Stimulated activated CD8-positive, alpha-beta memory T cell treated with anti-CD3 and anti-CD28 coated beads, Interleukin-2, amount 100 ng/mL, for 48 hours (primary cell): ENCODE results near the gene LAIR1.
A peak's percentile ranks its signal among the peaks of the same experiment; 100 is the strongest.
"Not testable (repeated sequence)": the region's sequence is repeated elsewhere in the genome, so short reads cannot be mapped to it uniquely, and the experiment has no call there.

ENCODE experiments used
- DNase-seq, 2 donors: peaks; one replicate each; pipeline ENCODE4 v3.0.0-alpha.2; 2020; ENCODE audit warnings: low read depth in 2 of 2

The LAIR1 gene, protein sequence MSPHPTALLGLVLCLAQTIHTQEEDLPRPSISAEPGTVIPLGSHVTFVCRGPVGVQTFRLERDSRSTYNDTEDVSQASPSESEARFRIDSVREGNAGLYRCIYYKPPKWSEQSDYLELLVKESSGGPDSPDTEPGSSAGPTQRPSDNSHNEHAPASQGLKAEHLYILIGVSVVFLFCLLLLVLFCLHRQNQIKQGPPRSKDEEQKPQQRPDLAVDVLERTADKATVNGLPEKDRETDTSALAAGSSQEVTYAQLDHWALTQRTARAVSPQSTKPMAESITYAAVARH

DNA sequence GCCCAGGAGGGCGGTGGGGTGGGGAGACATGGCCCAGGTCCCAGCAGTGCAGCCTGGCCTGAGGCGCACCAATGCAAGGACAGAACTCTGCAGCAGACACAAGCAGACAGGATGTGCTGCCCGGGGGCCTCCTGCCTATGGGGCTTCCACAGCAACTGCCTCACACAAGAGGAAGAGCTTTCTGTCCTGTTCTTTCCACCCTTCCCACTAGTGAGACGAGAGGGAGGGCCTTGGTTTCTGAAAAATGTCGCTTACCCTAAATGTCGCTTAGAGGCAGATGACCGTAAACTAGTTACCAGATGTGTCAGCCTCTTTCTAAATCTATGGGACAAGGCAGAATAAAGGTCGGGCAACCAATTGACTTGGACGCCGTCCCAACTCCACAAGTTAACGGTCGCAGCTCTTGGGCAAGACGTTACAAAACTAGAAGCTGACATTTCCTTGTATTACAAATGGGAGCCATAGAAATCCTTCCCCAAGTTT is at the start of gene LAIR1:
LAIR1 (minus strand) TSS at position 157 of the 483 bp plus-strand sequence; CDS start at position 30, 127 bp downstream.
- DNase-seq, result peak in 1 of 2 donors; percentile 30

DNA sequence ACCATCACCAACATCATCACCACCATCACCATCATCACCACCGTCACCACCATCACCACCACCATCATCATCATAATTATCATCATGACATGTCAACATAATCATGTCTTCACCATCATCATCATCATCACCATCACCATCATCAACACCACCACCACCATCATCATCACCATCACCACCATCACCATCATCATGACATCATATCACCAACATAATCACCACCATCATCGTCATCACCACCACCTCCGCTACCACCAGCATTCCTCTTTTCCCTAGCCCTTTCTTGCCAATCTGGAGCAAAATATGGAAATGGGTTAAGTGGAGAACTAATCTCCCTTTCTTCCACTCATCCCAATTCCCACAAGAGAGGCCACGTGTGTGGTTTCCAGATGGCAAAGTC is 49.4 kb upstream of the LAIR1 start:
- no peak for DNase-seq

DNA sequence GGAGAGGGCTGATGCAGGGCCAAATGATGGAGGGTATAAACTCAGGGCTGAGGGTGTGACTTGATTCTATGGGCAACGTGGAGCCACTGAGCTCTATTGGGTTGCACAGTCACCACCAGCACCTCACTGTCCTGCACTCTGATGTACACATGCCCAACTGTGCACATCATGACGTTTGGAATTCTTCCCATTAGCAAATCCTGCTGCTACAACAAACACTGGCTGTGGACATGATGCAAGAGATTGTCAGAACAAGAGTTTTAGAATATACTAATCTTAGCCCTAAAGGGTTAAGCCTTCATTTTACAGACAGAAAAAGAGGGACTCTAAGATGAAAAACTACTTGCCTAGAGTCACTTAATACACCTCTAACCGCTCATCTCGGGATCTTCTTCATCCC is 48.1 kb upstream of the LAIR1 start:
- DNase-seq, result no peak

DNA sequence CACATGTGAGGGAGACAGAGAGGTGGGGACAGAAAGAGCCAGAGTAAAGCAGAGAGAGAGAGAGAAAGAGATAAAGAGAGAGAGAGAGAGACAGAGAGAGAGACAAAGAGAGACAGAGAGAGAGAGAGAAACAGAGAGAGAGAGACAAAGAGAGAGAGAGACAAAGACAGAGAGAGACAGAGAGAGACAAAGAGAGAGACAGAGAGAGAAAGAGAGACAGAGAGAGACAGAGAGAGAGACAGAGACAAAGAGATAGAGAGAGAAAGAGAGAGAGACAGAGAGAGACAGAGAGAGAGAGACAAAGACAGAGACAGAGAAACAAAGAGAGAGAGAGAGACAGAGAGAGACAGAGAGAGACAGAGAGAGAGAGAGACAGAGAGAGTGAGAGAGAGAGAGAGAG is 46.3 kb upstream of the LAIR1 start:
- no peak for DNase-seq

DNA sequence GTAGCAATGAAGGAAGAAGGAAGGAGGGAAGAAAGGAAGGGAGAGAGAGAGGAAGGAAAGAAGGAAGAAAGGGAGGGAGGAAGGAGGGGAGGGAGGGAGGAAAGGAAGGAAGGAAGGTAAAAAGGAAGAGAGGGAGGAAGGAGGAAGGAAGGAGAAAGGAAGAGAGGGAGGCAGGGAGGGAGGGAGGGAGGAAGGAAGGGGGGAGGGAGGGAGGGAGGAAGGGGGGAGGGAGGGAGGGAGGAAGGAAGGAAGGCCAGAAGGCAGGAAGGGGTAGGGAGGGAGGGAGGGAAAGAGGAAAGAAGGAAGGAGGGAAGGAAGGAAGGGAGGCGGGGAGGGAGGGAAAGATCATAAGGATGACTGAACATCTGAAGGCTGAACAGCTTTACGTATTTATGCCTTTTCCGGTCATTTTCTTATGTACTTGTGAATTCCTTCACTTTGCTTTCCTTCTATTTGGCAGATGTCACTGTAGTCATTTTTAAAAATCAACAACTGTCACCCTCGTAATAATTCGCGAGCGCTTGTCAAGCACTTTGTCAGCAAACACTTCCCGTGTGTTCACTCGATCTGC is 43.8 kb upstream of the LAIR1 start:
- no peak for DNase-seq

DNA sequence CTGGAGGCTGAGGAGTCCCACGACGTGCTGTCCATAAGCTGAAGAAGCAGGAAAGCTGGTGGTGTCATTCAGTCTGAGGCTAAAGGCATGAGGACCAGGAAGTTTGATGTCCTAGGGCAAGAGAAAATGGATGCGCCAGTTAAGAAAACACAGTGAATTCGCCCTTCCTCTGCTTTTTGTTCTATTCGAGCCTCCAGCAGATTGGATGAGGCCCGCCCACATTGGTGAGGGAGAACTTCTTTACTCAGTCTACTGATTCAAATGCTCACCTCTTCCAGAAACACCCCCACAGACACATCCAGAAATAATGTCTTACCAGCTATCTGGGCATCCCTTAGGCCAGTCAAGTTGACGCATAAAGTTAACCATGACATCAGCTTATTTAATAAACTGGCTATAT is 43.0 kb upstream of the LAIR1 start:
- DNase-seq, result no peak

DNA sequence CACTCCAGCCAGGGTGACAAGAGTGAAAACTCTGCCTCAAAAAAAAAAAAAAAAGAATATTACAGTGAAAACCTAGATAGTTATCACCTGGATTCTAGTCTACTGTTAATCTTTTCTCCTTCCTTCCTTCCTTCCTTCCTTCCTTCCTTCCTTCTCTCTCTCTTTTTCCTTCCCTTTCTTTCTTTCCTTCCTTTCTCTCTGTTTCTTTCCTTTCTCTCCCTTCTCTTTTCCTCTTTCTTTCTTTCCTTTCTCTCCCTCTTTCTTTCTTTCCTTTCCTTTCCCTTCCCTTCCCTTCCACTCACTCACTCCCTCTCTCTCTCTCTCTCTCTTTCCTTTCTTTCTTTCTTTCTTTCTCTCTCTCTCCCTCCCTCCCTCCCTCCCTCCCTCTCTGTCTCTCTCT is 40.9 kb upstream of the LAIR1 start:
- DNase-seq, result no peak

DNA sequence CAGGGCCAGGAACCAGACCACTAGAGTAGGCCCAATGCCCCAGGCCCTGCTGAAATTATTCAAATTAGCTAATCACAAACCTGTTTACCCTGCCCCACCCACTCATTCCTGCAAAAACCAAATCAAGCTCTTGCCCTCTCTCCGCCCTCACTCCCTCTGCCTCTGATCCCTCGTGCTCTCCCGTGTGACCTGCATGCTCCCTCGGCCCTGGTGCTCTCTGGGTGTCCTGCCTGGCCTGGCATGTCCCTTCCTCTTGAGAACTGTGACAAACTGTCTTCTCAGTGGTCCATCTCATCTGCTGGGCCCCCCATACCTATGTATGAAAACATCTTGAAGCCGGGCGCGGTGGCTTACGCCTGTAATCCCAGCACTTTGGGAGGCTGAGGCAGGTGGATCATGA is 38.3 kb upstream of the LAIR1 start:
- DNase-seq, result no peak

DNA sequence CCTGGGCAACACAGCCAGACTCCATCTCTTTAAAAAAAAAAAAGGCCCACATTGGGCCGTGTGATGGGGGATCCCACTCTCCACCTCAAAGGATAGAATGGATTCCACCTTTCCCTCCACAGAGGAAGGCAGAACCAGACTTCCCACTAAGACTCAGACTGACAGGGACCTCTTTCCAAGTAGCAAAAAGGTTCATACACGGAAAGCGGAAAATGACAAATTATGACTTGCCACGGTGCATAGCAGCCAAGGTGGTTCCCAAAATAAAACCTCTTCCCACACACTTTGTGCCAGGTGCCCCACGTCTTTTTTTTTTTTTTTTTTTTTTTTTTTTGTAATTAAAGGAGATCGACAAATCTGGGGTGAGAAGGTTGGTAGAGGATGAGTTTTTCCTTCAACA is 36.2 kb upstream of the LAIR1 start:
- DNase-seq, result no peak

DNA sequence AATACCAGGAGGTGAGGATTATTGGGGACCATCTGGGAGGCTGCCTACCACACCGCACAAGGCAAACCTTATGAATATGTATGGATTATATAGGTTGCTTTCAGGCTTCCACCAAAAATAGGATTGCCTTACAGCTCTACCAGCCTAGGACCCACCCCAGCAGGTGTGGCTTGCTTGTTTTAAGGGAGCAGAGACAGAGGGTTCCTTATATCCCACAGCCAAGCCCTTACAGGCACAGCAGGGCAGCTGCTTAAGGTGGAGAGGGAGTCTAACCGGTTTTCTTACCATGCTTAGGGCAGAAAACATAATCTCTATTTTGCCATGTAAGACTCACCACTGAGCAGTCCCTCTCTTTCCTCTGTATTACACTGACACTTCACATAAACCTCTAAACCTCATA is 34.5 kb upstream of the LAIR1 start:
- DNase-seq, result no peak

DNA sequence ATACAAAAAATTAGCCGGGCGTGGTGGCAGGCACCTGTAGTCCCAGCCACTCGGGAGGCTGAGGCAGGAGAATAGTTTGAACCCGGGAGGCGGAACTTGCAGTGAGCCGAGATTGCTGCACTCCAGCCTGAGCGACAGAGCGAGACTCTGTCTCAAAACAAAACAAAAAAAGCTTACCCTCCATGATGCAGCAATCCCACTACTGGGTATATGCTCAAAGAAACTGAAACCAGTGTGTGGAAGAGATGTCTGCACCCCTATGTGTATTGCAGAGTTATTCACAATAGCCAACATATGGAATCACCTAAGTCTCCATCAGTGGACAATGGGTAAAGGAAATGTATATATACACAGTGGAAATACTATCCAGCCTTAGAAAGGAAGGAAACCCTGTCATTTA is 31.0 kb upstream of the LAIR1 start:
- no peak for DNase-seq

DNA sequence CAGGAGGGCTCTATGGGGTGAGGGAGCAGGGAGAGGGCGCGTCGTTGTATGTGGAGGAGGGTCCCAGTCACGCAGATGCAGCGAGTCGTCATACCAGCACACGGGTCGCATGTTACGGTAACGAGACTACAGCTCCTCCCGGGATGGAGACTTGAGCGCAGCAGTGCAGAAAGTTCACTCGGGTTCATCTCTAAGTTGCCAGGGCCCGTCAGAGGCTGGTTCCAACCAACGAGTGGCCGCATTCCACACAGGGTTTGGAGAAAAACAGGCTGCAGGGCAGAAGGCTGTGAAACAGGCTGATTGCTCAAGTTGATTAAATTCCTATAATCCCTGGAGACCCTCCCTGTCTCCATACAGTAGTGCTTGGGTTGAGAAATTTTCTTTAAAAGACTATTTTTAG is 28.6 kb upstream of the LAIR1 start:
- no peak for DNase-seq

DNA sequence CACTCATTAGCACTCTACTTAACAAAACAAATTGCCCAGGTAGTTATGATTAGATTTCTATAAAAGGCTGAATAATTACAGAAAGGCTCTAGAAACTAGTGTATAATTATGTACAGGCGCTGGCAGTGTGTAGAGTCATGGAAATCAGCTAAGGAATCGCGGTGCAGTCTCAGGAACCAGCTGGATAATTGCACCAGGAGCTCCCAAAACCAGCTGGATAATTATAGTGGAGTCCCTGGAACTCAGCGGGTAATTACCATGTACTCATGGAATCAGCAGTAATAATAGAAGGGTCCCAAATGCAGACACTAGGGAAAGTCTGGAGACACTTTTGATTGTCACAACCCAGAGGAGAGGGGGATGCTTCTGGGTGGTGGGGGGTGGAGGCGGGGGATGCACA is 27.4 kb upstream of the LAIR1 start:
- DNase-seq, result no peak

DNA sequence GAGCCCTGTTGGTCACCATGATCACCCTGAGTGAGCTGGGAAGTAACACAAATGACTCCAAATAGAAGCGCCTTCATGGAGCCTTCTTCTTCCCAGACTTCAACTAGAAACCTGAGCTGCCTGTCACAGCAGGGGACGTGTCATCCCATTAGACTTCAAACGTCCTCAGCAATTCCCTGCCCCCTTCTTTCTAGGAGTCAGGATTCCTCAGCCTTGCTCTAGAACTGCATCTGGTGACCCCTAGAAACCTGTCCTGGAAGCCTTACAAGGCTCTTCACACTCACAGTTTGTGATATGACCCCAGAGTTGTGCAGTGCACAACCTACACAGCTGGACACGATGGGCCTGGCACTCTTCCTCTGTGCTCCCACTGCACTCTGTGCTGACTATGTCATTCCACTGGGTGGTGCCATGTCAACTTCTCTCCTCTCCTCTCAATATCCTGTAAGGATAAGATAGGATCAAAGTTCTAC is 26.9 kb upstream of the LAIR1 start:
- DNase-seq, result no peak

DNA sequence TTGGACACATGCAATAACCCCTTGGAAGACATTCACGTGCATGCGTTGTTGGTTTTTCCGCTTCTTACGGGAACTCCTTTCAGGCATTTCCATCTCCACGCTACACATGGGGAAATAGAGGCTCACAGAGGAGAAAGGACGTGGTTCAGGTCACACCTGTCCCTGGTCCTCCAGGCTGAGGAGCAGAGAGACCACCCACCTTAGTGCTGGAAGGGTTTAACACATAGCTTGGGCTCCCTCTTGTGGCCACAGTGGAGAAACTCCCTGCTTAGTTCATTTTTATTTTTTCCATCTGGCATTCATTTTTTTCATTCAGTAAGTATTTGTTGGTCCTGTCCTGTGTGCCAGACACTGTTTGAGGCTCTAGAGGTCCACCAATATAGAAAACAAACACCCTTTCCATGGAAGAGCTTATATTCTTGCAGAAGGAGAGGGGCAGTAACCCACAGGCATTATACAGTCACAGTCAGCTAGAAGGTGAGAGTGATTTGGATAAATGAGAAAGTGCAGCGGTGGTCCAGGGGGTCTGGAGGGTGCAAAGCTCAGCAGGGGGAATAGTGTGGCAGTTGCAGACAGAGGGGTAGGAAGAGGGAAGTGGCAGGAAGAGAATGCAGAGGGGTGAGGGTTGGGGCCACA is 26.3 kb upstream of the LAIR1 start:
- DNase-seq, result peak in 1 of 2 donors; percentile 36

DNA sequence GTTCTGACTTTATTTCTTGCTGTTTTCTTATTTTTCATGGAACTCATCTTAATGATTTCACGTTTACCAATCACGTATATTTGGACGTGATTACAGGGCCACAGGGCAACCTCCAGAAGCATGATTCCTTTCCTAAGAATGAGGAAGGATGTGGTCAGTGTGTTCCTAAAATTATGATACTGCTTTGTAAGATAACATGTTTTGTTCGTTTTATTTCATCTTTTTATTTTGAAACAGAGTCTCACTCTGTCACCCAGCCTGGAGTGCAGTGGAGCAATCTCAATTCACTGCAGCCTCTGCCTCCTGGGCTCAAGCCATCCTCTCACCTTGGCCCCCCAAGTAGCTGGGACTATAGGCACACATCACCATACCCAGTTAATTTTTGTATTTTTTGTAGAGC is 24.8 kb upstream of the LAIR1 start:
- no peak for DNase-seq

DNA sequence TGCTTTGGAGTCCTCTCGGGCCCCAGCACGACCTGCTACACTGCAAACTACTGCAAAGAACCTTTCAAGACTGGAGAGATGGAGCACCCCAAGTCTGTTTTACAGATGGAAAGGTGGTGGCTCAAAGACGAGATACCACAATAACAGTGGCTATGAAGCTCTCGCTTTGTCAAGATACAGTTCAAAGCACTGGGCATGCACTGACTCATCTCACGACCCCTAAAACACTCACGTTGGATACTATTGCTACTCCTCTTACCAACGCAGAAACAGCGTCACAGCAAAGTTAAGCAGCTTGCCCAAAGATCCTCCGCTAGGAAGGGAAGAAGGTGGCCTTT is 24.0 kb upstream of the LAIR1 start:
- no peak for DNase-seq

DNA sequence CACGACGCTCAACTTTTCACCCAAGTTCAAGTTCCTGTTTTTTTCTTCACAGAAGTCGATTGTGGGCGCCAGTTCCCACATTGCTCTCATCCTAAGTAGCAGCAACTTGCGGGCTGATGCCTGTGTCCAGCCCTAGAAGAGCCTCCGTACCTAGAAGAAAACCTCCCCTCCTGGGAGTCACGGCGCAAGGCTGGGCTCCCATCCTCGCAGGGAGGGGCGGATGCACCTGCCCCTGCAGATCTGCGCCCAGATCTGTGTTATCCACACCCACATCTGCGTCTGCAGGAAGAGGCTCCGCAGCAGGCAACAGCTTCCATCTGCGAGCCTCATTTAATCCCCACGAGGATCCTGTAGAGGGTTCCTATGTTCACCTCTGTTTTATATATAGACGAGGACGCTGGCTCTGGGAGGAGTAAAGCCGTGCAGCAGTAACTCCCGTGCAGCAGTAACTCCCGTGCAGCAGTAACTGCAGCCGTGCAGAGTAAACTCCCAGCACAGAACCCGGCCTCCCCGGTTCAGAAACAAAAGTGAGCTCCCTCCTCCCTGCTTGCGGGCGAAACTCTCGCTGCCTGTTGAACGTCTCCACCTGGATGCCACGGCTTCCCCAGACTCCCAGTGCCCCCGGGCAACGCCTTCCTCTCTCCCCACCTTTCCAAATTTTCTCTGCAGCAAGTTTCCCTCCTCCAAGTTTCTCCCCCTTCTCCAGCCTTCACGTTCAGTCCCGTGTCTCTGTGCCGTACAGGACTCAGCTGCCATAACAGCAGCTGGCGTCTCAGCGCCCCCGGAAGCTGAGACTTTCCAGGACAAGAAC is 23.5 kb upstream of the LAIR1 start:
- DNase-seq, result no peak

DNA sequence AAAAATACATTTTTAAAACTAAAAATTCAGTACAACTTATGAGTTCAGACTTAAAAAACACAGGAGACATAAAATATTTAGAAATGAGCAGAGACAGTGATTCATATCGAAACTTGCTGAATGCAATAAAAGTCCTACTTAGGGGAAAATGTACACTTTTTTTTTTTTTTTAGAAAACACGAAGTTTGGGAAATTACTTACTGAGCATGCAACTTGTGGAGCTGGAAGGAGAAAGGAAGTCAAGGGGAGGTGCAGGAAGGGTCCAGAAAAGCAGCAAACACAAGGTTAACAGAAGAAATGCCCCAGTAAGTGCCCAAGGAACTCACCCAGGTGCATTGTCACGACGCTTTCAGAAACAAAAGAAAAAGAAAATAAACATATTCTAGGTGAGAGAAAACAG is 18.6 kb upstream of the LAIR1 start:
- DNase-seq, result no peak

DNA sequence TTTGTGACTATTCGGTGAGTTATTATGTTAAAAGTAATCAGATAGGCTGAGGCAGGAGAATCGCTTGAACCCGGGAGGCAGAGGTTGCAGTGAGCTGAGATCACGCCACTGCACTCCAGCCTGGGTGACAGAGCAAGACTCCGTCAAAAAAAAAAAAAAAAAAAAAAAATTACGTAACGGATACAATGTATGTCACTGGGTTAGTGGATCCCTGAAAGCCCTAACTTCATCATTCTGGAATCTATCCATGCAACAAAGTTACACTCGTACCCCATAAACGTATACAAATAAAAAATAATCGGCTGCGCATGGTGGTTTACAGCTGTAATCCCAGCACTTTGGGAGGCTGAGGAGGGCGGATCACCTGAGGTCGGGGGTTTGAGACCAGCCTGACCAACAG is 17.3 kb upstream of the LAIR1 start:
- not testable (repeated sequence) for DNase-seq

DNA sequence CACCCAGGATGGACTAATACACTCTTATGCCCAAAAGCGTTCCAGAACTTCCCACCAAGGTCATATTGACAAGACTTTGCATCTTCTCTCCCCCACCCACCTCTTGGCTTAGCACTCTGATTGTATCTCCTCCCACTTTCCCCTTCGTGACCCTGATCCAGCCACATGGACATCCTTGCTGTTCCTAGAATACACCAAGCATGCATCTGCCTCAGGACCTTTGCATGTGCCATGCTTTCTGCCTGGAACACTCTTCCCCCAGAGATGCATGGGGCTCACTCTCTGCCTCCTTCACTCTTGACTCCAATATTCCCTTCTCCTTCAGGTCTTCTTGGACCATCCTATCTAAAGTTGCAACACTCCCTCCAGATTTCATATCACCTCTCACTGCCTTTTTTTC is 16.2 kb upstream of the LAIR1 start:
- DNase-seq, result no peak

DNA sequence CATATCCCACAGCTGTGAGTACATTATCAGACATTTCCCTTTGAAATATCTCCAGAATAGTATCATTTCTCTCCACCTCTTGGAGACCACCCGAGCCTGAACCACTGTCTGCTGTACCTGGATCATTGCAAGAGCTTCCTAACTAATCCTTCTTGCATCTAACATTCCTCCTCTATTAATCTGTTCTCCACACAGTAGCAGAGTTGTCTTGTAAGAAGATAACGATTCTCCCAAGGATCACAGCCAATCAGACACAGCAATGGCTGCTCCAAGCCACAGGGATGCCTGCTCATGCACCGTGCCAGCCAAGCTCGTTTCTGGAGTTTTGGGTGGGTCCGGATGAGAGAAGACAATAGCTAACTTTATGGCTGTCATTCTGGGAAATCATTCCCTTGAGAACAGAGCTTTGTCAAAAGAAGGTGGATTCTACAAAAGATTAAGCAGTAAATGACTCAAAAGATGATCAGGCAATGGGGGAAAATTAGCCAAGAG is 14.5 kb upstream of the LAIR1 start:
- no peak for DNase-seq
